HCT116 (cell line): ENCODE measurements around the gene KPNB1. TPM values are rescaled to one million over a fixed set of nuclear protein-coding genes. Genes with fewer than 3 reads are reported as not detected.

Experiments
- ATAC-seq: fragments of 200-7000 bp; cut with Tn5 transposase; 2 replicates; pipeline ENCODE4 v1.9.1; 2020; ENCODE audit warnings: mild to moderate bottlenecking, moderate library complexity
- BruUV-seq: library from RNA; stranded (reverse); fragments of 400-500 nt; replicated peaks from 2 replicates; lab custom pipeline; 2021; lab: Mats Ljungman, UMichigan
- CTCF ChIA-PET: fragments of 300-600 bp; sonication (Branson Sonifier 250); formaldehyde crosslinking; loops from one replicate; lab custom pipeline; 2021; ENCODE audit warnings: antibody characterized with exemption; lab: Charles Lee
- POLR2A ChIA-PET: fragments of 300-600, 350-600 bp; sonication (Branson Sonifier 250); formaldehyde crosslinking; loops from one replicate; lab custom pipeline; 2021; ENCODE audit warnings: antibody characterized with exemption; lab: Charles Lee
- RAD21 ChIA-PET, 2 experiments: fragments of 300-600 bp; sonication (Branson Sonifier 250); formaldehyde crosslinking; loops; one replicate each; lab custom pipeline; 2023; ENCODE audit warnings: low total read pairs in 2 of 2; ENCODE audit not compliant: uncharacterized antibody in 2 of 2, unreplicated experiment in 2 of 2, low non-redundant PET in 1 of 2; lab: Charles Lee
- DNase-seq: peaks from one replicate; pipeline ENCODE4 v3.0.0-alpha.2; 2010; ENCODE audit warnings: low read depth, low spot score
- H2AFZ ChIP-seq: fragments of 200-600 bp; shearing (Covaris generic), sonication (generic); 2 replicates; pipeline ENCODE4 v1.6.1; 2017; ENCODE audit warnings: low read depth, mixed run types, mixed read lengths, antibody characterized with exemption, low read length; ENCODE audit not compliant: poor library complexity, severe bottlenecking
- H3K27ac ChIP-seq: 2 replicates; pipeline ENCODE4 v1.5.1; 2012; ENCODE audit warnings: low read depth, low read length
- H3K27me3 ChIP-seq: fragments of 200-600 bp; sonication (generic); 2 replicates; pipeline ENCODE4 v1.6.1; 2016; ENCODE audit warnings: mixed run types, low read length, mixed read lengths; ENCODE audit not compliant: insufficient read depth
- H3K36me3 ChIP-seq, 2 experiments: fragments of 200-500 bp in 1 of 2; fragments of 200-600 bp in 1 of 2; sonication (Bioruptor generic) in 1 of 2; sonication (generic) in 1 of 2; 2 replicates each; pipeline versions ENCODE4 v1.5.1 to v1.6.1; 2014 to 2016; ENCODE audit warnings: low read length in 2 of 2, inconsistent platforms in 1 of 2, mixed read lengths in 1 of 2, mixed run types in 1 of 2; ENCODE audit not compliant: insufficient read depth in 2 of 2, control insufficient read depth in 1 of 2
- H3K4me1 ChIP-seq, 2 experiments: fragments of 200-600 bp in 1 of 2; sonication (generic) in 1 of 2; 2 replicates each; pipeline versions ENCODE4 v1.5.1 to v1.6.1; 2012 to 2017; ENCODE audit warnings: low read length in 2 of 2, inconsistent platforms in 1 of 2, mild to moderate bottlenecking in 1 of 2, mixed read lengths in 1 of 2, mixed run types in 1 of 2, moderate library complexity in 1 of 2; ENCODE audit not compliant: insufficient read depth in 2 of 2, control insufficient read depth in 1 of 2
- H3K4me2 ChIP-seq: fragments of 200-600 bp; sonication (generic); 2 replicates; pipeline ENCODE4 v1.6.1; 2017; ENCODE audit warnings: mixed run types, low read length, mixed read lengths
- H3K4me3 ChIP-seq, 2 experiments: fragments of 200-600 bp in 1 of 2; sonication (generic) in 1 of 2; replicated peaks in 1 of 2; 2 replicates each; pipeline ENCODE4 v1.5.1; 2011 to 2016; ENCODE audit warnings: low read length in 2 of 2, control low read depth in 1 of 2, low read depth in 1 of 2, mild to moderate bottlenecking in 1 of 2, mixed read lengths in 1 of 2, mixed run types in 1 of 2
- H3K79me2 ChIP-seq: fragments of 200-600 bp; sonication (generic); 2 replicates; pipeline ENCODE4 v1.6.1; 2017; ENCODE audit warnings: mild to moderate bottlenecking, mixed run types, low read length, moderate library complexity, mixed read lengths; ENCODE audit not compliant: insufficient read depth
- H3K9ac ChIP-seq: fragments of 200-600 bp; sonication (generic); 2 replicates; pipeline ENCODE4 v1.6.1; 2016; ENCODE audit warnings: low read length, mixed read lengths
- H3K9me2 ChIP-seq: fragments of 200-600 bp; sonication (generic), shearing (Covaris generic); 2 replicates; pipeline ENCODE4 v1.6.1; 2017; ENCODE audit warnings: mixed run types, mild to moderate bottlenecking, moderate library complexity; ENCODE audit not compliant: insufficient read depth
- H3K9me3 ChIP-seq, 2 experiments: fragments of 200-500 bp in 1 of 2; fragments of 200-600 bp in 1 of 2; sonication (Bioruptor generic) in 1 of 2; sonication (generic) in 1 of 2; 2 replicates each; pipeline ENCODE4 v1.6.1; 2014 to 2017; ENCODE audit warnings: low read length in 2 of 2, mixed read lengths in 2 of 2, inconsistent platforms in 1 of 2, low read depth in 1 of 2, mild to moderate bottlenecking in 1 of 2, mixed run types in 1 of 2, moderate library complexity in 1 of 2; ENCODE audit not compliant: control insufficient read depth in 1 of 2, insufficient read depth in 1 of 2
- H4K20me1 ChIP-seq: fragments of 200-600 bp; sonication (generic), shearing (Covaris generic); 2 replicates; pipeline ENCODE4 v1.6.1; 2017; ENCODE audit warnings: mixed run types, mild to moderate bottlenecking, moderate library complexity; ENCODE audit not compliant: insufficient read depth
- ATF3 ChIP-seq: IDR thresholded peaks from 2 replicates; pipeline ENCODE4 v1.6.1; 2012
- CEBPB ChIP-seq: IDR thresholded peaks from 2 replicates; pipeline ENCODE4 v1.6.1; 2012; ENCODE audit warnings: low read depth
- EGR1 ChIP-seq: IDR thresholded peaks from 2 replicates; pipeline ENCODE4 v1.6.1; 2012; ENCODE audit warnings: low read depth
- ELF1 ChIP-seq: IDR thresholded peaks from 2 replicates; pipeline ENCODE4 v1.6.1; 2012; ENCODE audit warnings: low read depth, borderline replicate concordance
- EZH2 ChIP-seq: fragments of 200-600 bp; sonication (generic); IDR thresholded peaks from 2 replicates; pipeline ENCODE4 v1.6.1; 2017; ENCODE audit warnings: antibody characterized with exemption, mixed run types
- EZH2phosphoT487 ChIP-seq: fragments of 200-600 bp; IDR thresholded peaks from 2 replicates; pipeline ENCODE4 v1.6.1; 2018; ENCODE audit warnings: antibody characterized with exemption, borderline replicate concordance
- JUND ChIP-seq: IDR thresholded peaks from 2 replicates; pipeline ENCODE4 v1.6.1; 2012
- POLR2A ChIP-seq: IDR thresholded peaks from 2 replicates; pipeline ENCODE4 v1.7.0; 2011; ENCODE audit warnings: borderline replicate concordance; ENCODE audit not compliant: insufficient read depth, insufficient read length; ENCODE audit errors: extremely low read depth
- REST ChIP-seq: IDR thresholded peaks from 2 replicates; pipeline ENCODE4 v1.6.1; 2012; ENCODE audit warnings: low read depth
- SP1 ChIP-seq: IDR thresholded peaks from 2 replicates; pipeline ENCODE4 v1.6.1; 2012; ENCODE audit warnings: low read depth
- SRF ChIP-seq: IDR thresholded peaks from 2 replicates; pipeline ENCODE4 v1.6.1; 2012; ENCODE audit warnings: low read depth
- YY1 ChIP-seq: IDR thresholded peaks from 2 replicates; pipeline ENCODE4 v1.6.1; 2011; ENCODE audit warnings: low read length, low read depth, moderate library complexity, mild to moderate bottlenecking; ENCODE audit not compliant: insufficient replicate concordance; ENCODE audit errors: extremely low read depth
- ZNF274 ChIP-seq: fragments of 200-500 bp; sonication (Bioruptor generic); IDR thresholded peaks from 2 replicates; pipeline ENCODE4 v1.6.1; 2014; ENCODE audit warnings: mild to moderate bottlenecking, low read depth, low read length, inconsistent platforms
- intact Hi-C: fragments of 100-400 bp; cut with micrococcal nuclease; formaldehyde crosslinking; loops from 2 replicates; pipeline ENCODE4 v1.10.0; 2022
- total RNA-seq: library from RNA; stranded (reverse); gene quantifications from one replicate; pipeline ENCODE4 v1.2.1, GENCODE V29; 2021; ENCODE audit not compliant: unreplicated experiment

The KPNB1 gene
- total RNA-seq, 1 experiment from 2014 or later: 526 TPM

GRCh38 chr17:47719411-47720152 lies 69.9 kb downstream of the KPNB1 start:
- ChIA-PET POLR2A (interaction anchor here (0.5 to 1.1 kb wide), 2 partner anchors 18 to 70 kb away, joined by 3 read pairs; partner anchors contain the start of gene KPNB1), RAD21 (no interaction called here), CTCF (interaction anchor here (1.1 kb wide), 2 partner anchors 20 to 22 kb away, joined by 3 read pairs; no protein-coding TSS in a partner anchor)
- DNase-seq (no peak), ATAC-seq (peak; percentile 48)
- H3K4me2 ChIP-seq: peak overlapping the region; percentile 68
- H3K9me3 ChIP-seq: no peaks in the 10 kb centered on the region
- H3K36me3 ChIP-seq: no peaks in the 10 kb centered on the region
- no peaks in the 10 kb centered on the region for H3K9me2 ChIP-seq
- no peak overlapping the region for H3K27ac ChIP-seq
- H4K20me1 ChIP-seq: no peaks in the 10 kb centered on the region
- H3K4me3 ChIP-seq: no peak overlapping the region
- H2AFZ ChIP-seq: no peak overlapping the region
- no TSS peak for BruUV-seq
- H3K79me2 ChIP-seq: no peaks in the 10 kb centered on the region
- peaks cover 18 to 47% of the 10 kb centered on the region in 2 experiments for H3K4me1 ChIP-seq
- peaks cover 23% of the 10 kb centered on the region; the same call in 1 of the 2 replicates for H3K27me3 ChIP-seq
- intact Hi-C loops: no loop called here
- H3K9ac ChIP-seq: no peak overlapping the region
- TF ChIP-seq ZNF274: no peak
- no peak for TF ChIP-seq EZH2
- TF ChIP-seq SP1: no peak
- TF ChIP-seq YY1: no peak
- TF ChIP-seq CEBPB: no peak
- TF ChIP-seq SRF: no peak
- TF ChIP-seq EZH2phosphoT487: no peak
- TF ChIP-seq POLR2A: no peak
- no peak for TF ChIP-seq ELF1
- no peak for TF ChIP-seq REST
- TF ChIP-seq ATF3: no peak
- no peak for TF ChIP-seq EGR1
- no peak for TF ChIP-seq JUND
